CD1c-positive myeloid dendritic cell (primary cell): ENCODE results near the gene CTNNA3.

ENCODE experiments used
- DNase-seq: peaks from one replicate; pipeline ENCODE4 v3.0.0-alpha.2; 2016; ENCODE audit errors: extremely low spot score

Gene CTNNA3

GRCh38 chr10:66931340-66931948 is 764.6 kb downstream of the CTNNA3 start:
- DNase-seq = peak; percentile 37

GRCh38 chr10:66929375-66929774 is 766.6 kb downstream of the CTNNA3 start:
- DNase-seq = no peak

GRCh38 chr10:66928776-66929175 is 767.2 kb downstream of the CTNNA3 start:
- DNase-seq = no peak

- no peak for DNase-seq
Measured at GRCh38 chr10:66927971-66928770, 767.8 kb downstream of the CTNNA3 start.

GRCh38 chr10:66927251-66927935 is 768.6 kb downstream of the CTNNA3 start:
- DNase-seq = no peak

GRCh38 chr10:66926841-66927240 is 769.2 kb downstream of the CTNNA3 start:
- no peak for DNase-seq

GRCh38 chr10:66925896-66926715 is 769.9 kb downstream of the CTNNA3 start, which contains the start of gene LRRTM3:
TSS of gene LRRTM3 (plus strand) at chr10:66926036.
- DNase-seq = peak; percentile 36

GRCh38 chr10:66925373-66925772 is 770.6 kb downstream of the CTNNA3 start:
- no peak for DNase-seq

GRCh38 chr10:66924674-66925345 is 771.2 kb downstream of the CTNNA3 start:
- no peak for DNase-seq

GRCh38 chr10:66919248-66919647 is 776.7 kb downstream of the CTNNA3 start:
- DNase-seq = no peak

GRCh38 chr10:66917104-66917503 is 778.9 kb downstream of the CTNNA3 start:
- DNase-seq = no peak

- no peak for DNase-seq
Measured at GRCh38 chr10:66916030-66916429, 780.0 kb downstream of the CTNNA3 start.

- no peak for DNase-seq
Measured at GRCh38 chr10:66910671-66911070, 785.3 kb downstream of the CTNNA3 start.

GRCh38 chr10:66892871-66893270 is 803.1 kb downstream of the CTNNA3 start:
- no peak for DNase-seq

- DNase-seq = no peak
Measured at GRCh38 chr10:66888237-66888636, 807.8 kb downstream of the CTNNA3 start.

- no peak for DNase-seq
Measured at GRCh38 chr10:66886848-66887247, 809.1 kb downstream of the CTNNA3 start.

GRCh38 chr10:66882271-66882670 is 813.7 kb downstream of the CTNNA3 start:
- DNase-seq = no peak

- DNase-seq = no peak
Measured at GRCh38 chr10:66881814-66882213, 814.2 kb downstream of the CTNNA3 start.

GRCh38 chr10:66880826-66881225 is 815.2 kb downstream of the CTNNA3 start:
- no peak for DNase-seq

GRCh38 chr10:66880292-66880691 is 815.7 kb downstream of the CTNNA3 start:
- DNase-seq = no peak

- no peak for DNase-seq
Measured at GRCh38 chr10:66877361-66877760, 818.6 kb downstream of the CTNNA3 start.
